ENCODE measurements around the gene PRAME.

PRAME gene

DNA sequence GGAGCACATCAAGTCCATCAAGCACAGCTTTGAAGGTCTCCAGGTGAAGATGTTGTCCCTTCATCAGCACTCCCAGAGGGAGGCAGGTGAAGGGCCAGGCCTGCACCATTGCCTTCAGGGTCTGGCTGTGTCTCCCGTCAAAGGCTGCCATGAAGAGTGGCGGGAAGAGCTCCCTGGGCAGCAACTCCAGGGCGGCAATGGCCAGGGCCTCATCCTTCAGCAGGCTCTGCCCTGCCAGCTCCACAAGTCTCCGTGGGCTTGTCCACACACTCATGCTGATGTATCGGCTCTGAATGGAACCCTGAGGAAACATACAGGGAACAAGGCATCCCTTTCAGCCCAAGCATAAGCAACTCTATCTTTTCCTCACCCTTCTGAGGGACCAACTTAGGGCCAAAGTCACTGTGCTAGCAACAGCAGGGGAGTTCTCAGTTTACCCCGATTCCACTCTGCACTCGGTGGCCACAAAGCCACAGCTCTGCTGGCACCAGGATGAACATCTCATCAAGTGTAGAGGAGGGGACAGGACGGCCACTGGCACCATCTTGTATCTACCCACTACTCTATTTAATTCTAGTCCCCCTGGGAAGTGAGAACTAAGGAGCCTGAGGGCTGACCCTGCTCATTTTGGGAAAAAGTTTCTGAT is 8.2 kb downstream of the PRAME start:
- Histone ChIP-seq H3K4me3 (ENCODE audit: low read depth in 1 of 5, low read length in 5 of 5) (no peak overlapping the region), H3K9ac (ENCODE audit: low read length in 5 of 5) (no peak overlapping the region), H3K36me3 (ENCODE audit: control insufficient read depth in 5 of 5, insufficient read depth in 5 of 5, low read length in 5 of 5) (no peaks in the 10 kb centered on the region), H3K4me1 (ENCODE audit: control insufficient read depth in 5 of 5, insufficient read depth in 5 of 5, low read length in 5 of 5) (peaks cover 0 to 12% (median 4%) of the 10 kb centered on the region in 5 donors), H3K27ac (ENCODE audit: low read depth, low read length) (no peak overlapping the region), H3K9me3 (ENCODE audit: control insufficient read depth in 5 of 5, low read length in 5 of 5) (no peaks in the 10 kb centered on the region), H3K27me3 (ENCODE audit: control insufficient read depth in 5 of 5, insufficient read depth in 4 of 5, low read length in 5 of 5) (peaks cover 0 to 18% (median 7%) of the 10 kb centered on the region in 5 donors)

DNA sequence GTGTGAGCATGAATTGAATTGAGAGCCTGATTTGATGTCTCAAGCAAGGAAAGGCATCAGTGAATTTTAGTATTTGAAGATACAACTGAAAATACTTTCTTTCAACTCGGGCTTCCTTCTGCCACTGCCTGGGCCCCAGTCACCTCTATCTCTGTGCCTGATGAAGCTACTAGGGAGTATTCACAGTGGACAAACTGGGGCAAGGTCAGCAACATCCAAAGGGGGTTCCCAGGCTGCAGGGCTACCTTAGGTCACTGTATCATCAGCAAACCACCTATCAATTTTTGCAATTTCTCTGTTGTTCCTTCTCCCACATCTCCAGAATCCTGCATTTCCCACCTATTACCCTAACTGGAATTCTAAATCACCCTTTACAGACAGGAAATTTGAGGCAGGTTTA is 10.2 kb downstream of the PRAME start:
- no peaks in the 10 kb centered on the region for H3K36me3 ChIP-seq (ENCODE audit: control insufficient read depth in 5 of 5, insufficient read depth in 5 of 5, low read length in 5 of 5)
- no peak overlapping the region for H3K27ac ChIP-seq (ENCODE audit: low read depth, low read length)
- no peaks in the 10 kb centered on the region for H3K9me3 ChIP-seq (ENCODE audit: control insufficient read depth in 5 of 5, low read length in 5 of 5)
- H3K9ac ChIP-seq (ENCODE audit: low read length in 5 of 5) = no peak overlapping the region
- peaks cover 0 to 9% (median 3%) of the 10 kb centered on the region in 5 donors for H3K4me1 ChIP-seq (ENCODE audit: control insufficient read depth in 5 of 5, insufficient read depth in 5 of 5, low read length in 5 of 5)
- H3K4me3 ChIP-seq (ENCODE audit: low read depth in 1 of 5, low read length in 5 of 5) = no peak overlapping the region
- H3K27me3 ChIP-seq (ENCODE audit: control insufficient read depth in 5 of 5, insufficient read depth in 4 of 5, low read length in 5 of 5) = peaks cover 0 to 18% (median 7%) of the 10 kb centered on the region in 5 donors

DNA sequence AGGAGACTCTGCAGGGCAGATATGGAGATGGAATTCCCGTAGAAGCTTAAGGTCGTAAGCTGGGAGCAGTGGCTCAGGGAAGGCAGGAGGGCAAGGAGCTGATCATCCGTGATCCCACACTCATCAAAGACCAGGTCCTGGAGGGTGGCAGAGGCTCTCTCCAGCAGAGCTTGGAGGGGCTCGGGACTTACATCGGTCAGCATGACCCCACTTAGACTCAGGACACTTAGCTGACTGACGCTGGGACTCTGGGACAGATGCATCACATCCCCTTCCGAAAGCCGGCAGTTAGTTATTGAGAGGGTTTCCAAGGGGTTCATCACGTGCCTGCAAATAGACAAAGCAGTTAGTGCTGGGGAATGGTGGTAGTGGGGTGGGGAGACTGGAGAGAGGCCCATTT is 10.7 kb downstream of the PRAME start:
- Histone ChIP-seq H3K4me1 (ENCODE audit: control insufficient read depth in 5 of 5, insufficient read depth in 5 of 5, low read length in 5 of 5) (peaks cover 0 to 9% (median 3%) of the 10 kb centered on the region in 5 donors), H3K27ac (ENCODE audit: low read depth, low read length) (no peak overlapping the region), H3K9me3 (ENCODE audit: control insufficient read depth in 5 of 5, low read length in 5 of 5) (no peaks in the 10 kb centered on the region), H3K4me3 (ENCODE audit: low read depth in 1 of 5, low read length in 5 of 5) (no peak overlapping the region), H3K9ac (ENCODE audit: low read length in 5 of 5) (no peak overlapping the region), H3K27me3 (ENCODE audit: control insufficient read depth in 5 of 5, insufficient read depth in 4 of 5, low read length in 5 of 5) (peaks cover 0 to 18% (median 7%) of the 10 kb centered on the region in 5 donors), H3K36me3 (ENCODE audit: control insufficient read depth in 5 of 5, insufficient read depth in 5 of 5, low read length in 5 of 5) (no peaks in the 10 kb centered on the region)

DNA sequence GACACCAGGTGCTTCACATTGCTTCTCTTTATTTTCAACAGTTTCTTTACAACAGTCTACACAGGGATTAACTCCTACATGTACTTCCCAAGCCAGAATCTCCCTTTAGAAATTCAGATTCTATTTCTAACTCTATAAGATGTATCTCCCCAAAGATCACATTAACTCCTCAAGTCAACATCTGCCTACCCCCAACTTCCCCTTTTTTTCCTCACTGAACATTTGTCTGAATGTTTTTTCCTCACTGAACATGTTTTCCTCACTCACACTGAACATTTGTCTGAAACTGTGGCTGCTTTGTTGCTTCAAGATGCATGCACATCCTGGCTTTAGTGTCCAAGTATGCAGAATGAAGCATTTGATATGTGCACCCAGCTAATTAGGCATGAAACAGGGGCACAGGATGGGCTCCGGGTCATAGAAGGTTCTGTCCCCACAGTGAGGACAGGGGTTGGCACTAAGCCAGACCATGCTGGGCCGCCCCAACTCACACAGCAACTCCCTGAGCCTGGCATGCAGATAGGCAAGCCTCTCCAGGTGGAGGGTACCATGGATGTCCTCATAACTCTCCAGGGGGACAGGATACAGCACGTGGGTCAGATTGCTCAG is 11.3 kb downstream of the PRAME start:
- no peaks in the 10 kb centered on the region for H3K9me3 ChIP-seq (ENCODE audit: control insufficient read depth in 5 of 5, low read length in 5 of 5)
- no peak overlapping the region for H3K27ac ChIP-seq (ENCODE audit: low read depth, low read length)
- peaks cover 0 to 18% (median 7%) of the 10 kb centered on the region in 5 donors for H3K27me3 ChIP-seq (ENCODE audit: control insufficient read depth in 5 of 5, insufficient read depth in 4 of 5, low read length in 5 of 5)
- no peak overlapping the region for H3K4me3 ChIP-seq (ENCODE audit: low read depth in 1 of 5, low read length in 5 of 5)
- no peaks in the 10 kb centered on the region for H3K36me3 ChIP-seq (ENCODE audit: control insufficient read depth in 5 of 5, insufficient read depth in 5 of 5, low read length in 5 of 5)
- H3K9ac ChIP-seq (ENCODE audit: low read length in 5 of 5) = no peak overlapping the region
- H3K4me1 ChIP-seq (ENCODE audit: control insufficient read depth in 5 of 5, insufficient read depth in 5 of 5, low read length in 5 of 5) = peaks cover 0 to 9% (median 3%) of the 10 kb centered on the region in 5 donors

DNA sequence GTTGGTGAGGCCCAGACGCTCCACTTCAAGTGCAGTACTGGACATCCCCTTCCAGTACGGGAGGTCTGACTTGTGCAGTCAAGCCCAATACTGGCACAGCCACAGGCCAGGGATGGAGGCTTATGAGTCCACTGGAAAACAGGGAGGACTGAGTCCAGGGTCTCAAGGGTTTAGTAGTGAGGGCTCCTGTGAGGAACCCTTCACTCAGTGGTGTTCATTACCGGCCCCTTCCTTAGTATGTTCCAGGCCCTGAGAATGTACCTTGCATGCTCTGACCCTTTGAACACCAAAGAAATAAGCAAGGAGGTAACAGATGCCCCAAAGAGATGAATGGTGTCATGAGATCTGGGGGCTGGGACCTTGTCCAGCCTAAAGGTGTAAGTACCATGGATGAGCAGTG is 11.8 kb downstream of the PRAME start:
- Histone ChIP-seq H3K36me3 (ENCODE audit: control insufficient read depth in 5 of 5, insufficient read depth in 5 of 5, low read length in 5 of 5) (no peaks in the 10 kb centered on the region), H3K9ac (ENCODE audit: low read length in 5 of 5) (no peak overlapping the region), H3K4me1 (ENCODE audit: control insufficient read depth in 5 of 5, insufficient read depth in 5 of 5, low read length in 5 of 5) (peaks cover 0 to 9% (median 3%) of the 10 kb centered on the region in 5 donors), H3K27ac (ENCODE audit: low read depth, low read length) (no peak overlapping the region), H3K4me3 (ENCODE audit: low read depth in 1 of 5, low read length in 5 of 5) (no peak overlapping the region), H3K9me3 (ENCODE audit: control insufficient read depth in 5 of 5, low read length in 5 of 5) (no peaks in the 10 kb centered on the region), H3K27me3 (ENCODE audit: control insufficient read depth in 5 of 5, insufficient read depth in 4 of 5, low read length in 5 of 5) (peaks cover 0 to 18% (median 7%) of the 10 kb centered on the region in 5 donors)

DNA sequence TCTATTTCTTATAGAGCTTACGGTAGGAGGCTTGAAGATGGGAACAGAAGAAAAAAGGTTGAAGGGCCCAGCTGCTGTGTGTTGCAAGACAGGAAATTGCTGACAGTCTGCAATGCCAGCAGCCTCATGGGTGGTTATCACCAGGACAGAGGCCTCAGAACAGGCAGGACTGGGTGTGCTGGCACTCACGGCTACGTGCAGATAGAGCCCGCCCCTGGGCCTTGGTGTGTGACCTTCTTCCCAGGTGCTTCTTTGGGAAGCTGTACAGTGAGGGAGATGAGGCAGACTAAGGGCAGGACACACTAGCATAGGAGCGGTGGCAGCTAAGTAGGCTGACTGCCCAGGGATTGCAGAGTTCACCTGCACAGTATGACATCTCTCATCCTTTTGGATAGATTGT is 12.6 kb downstream of the PRAME start:
- no peak overlapping the region for H3K9ac ChIP-seq (ENCODE audit: low read length in 5 of 5)
- no peaks in the 10 kb centered on the region for H3K36me3 ChIP-seq (ENCODE audit: control insufficient read depth in 5 of 5, insufficient read depth in 5 of 5, low read length in 5 of 5)
- H3K4me1 ChIP-seq (ENCODE audit: control insufficient read depth in 5 of 5, insufficient read depth in 5 of 5, low read length in 5 of 5) = peaks cover 0 to 9% (median 3%) of the 10 kb centered on the region in 5 donors
- H3K27ac ChIP-seq (ENCODE audit: low read depth, low read length) = no peak overlapping the region
- H3K4me3 ChIP-seq (ENCODE audit: low read depth in 1 of 5, low read length in 5 of 5) = no peak overlapping the region
- no peaks in the 10 kb centered on the region for H3K9me3 ChIP-seq (ENCODE audit: control insufficient read depth in 5 of 5, low read length in 5 of 5)
- H3K27me3 ChIP-seq (ENCODE audit: control insufficient read depth in 5 of 5, insufficient read depth in 4 of 5, low read length in 5 of 5) = peaks cover 0 to 20% (median 7%) of the 10 kb centered on the region in 5 donors

DNA sequence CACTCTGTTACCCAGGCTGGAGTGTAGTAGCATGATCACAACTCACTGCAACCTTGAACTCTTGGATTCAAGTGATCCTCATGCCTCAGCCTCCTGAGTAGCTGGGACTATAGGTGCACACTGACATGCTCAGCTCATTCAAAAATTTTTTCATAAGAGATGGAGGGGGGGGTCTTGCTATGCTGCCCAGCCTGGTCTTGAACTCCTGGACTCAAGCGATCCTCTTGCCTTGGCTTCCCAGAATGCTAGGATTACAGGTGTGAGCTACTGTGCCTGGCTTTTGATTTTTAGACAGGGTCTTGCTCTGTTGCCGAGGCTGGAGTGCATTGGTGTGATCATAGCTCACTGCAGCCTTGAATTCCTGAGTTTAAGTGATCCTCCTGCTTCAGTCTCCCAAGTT is 14.0 kb downstream of the PRAME start:
- Histone ChIP-seq H3K36me3 (ENCODE audit: control insufficient read depth in 5 of 5, insufficient read depth in 5 of 5, low read length in 5 of 5) (no peaks in the 10 kb centered on the region), H3K4me1 (ENCODE audit: control insufficient read depth in 5 of 5, insufficient read depth in 5 of 5, low read length in 5 of 5) (peaks cover 0 to 9% (median 3%) of the 10 kb centered on the region in 5 donors), H3K4me3 (ENCODE audit: low read depth in 1 of 5, low read length in 5 of 5) (no peak overlapping the region), H3K27ac (ENCODE audit: low read depth, low read length) (no peak overlapping the region), H3K9me3 (ENCODE audit: control insufficient read depth in 5 of 5, low read length in 5 of 5) (peaks cover 0 to 3% (median 0%) of the 10 kb centered on the region in 5 donors), H3K9ac (ENCODE audit: low read length in 5 of 5) (no peak overlapping the region), H3K27me3 (ENCODE audit: control insufficient read depth in 5 of 5, insufficient read depth in 4 of 5, low read length in 5 of 5) (peaks cover 0 to 14% (median 4%) of the 10 kb centered on the region in 5 donors)

DNA sequence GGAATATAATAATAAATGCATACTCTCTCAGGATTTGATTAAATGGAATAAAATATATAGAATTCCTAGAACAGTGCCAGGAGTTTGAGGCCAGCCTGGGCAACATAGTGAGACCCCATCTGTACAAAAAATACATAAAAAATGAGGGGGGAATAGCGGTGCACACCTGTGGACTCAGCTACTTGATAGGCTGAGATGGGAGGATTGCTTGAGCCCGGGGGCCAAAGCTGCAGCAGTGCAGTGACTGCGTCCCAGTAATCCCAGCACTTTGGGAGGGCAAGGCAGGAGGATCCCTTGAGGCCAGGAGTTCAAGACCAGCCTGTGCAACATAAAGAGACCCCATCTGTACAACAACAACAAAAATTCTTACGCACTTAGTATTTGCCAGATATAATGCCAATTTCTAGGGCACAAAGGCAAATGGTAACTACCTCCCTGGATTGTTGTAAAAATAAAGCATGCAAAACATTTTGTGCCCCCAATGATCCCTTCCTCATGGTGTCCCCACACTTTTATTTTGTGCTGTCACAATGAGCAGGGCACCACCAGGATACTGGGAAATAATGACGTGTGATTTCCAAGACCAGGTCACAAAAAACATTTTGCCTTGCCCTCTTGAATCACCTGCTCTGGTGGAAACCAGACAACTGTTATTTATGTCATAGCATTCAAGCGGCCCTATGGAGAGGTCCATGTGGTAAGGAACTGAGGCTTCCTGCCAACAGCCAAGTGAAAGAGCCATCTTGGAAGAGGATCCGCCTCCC is 20.7 kb downstream of the PRAME start:
- peaks cover 0 to 4% (median 0%) of the 10 kb centered on the region in 5 donors for H3K27me3 ChIP-seq (ENCODE audit: control insufficient read depth in 5 of 5, insufficient read depth in 4 of 5, low read length in 5 of 5)
- H3K4me1 ChIP-seq (ENCODE audit: control insufficient read depth in 5 of 5, insufficient read depth in 5 of 5, low read length in 5 of 5) = no peaks in the 10 kb centered on the region
- H3K36me3 ChIP-seq (ENCODE audit: control insufficient read depth in 5 of 5, insufficient read depth in 5 of 5, low read length in 5 of 5) = no peaks in the 10 kb centered on the region
- no peak overlapping the region for H3K4me3 ChIP-seq (ENCODE audit: low read depth in 1 of 5, low read length in 5 of 5)
- H3K9ac ChIP-seq (ENCODE audit: low read length in 5 of 5) = no peak overlapping the region
- no peak overlapping the region for H3K27ac ChIP-seq (ENCODE audit: low read depth, low read length)
- peaks cover 0 to 3% (median 0%) of the 10 kb centered on the region in 5 donors for H3K9me3 ChIP-seq (ENCODE audit: control insufficient read depth in 5 of 5, low read length in 5 of 5)

DNA sequence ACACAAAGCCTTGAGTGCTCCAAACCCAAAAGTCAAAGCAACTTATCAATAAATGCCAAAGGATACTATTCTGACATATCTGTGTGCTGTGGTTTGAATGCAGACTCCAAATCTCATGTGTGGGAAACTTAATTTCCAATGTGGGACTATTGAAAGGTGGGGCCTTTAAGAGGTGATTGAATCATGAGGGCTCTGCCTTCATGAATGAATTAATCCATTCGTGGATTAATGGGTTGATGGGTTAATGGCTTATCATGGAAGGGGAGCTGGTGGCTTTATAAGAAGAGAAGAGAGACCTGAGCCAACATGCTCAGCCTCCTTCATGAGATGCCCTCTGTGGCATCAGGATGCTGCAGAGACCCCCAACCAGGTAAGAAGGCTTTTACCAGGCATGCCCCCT is 22.1 kb downstream of the PRAME start:
- Histone ChIP-seq H3K9me3 (ENCODE audit: control insufficient read depth in 5 of 5, low read length in 5 of 5) (peaks cover 0 to 3% (median 0%) of the 10 kb centered on the region in 5 donors), H3K36me3 (ENCODE audit: control insufficient read depth in 5 of 5, insufficient read depth in 5 of 5, low read length in 5 of 5) (no peaks in the 10 kb centered on the region), H3K4me3 (ENCODE audit: low read depth in 1 of 5, low read length in 5 of 5) (no peak overlapping the region), H3K9ac (ENCODE audit: low read length in 5 of 5) (no peak overlapping the region), H3K27ac (ENCODE audit: low read depth, low read length) (no peak overlapping the region), H3K4me1 (ENCODE audit: control insufficient read depth in 5 of 5, insufficient read depth in 5 of 5, low read length in 5 of 5) (no peaks in the 10 kb centered on the region), H3K27me3 (ENCODE audit: control insufficient read depth in 5 of 5, insufficient read depth in 4 of 5, low read length in 5 of 5) (peaks cover 0 to 4% (median 0%) of the 10 kb centered on the region in 5 donors)

DNA sequence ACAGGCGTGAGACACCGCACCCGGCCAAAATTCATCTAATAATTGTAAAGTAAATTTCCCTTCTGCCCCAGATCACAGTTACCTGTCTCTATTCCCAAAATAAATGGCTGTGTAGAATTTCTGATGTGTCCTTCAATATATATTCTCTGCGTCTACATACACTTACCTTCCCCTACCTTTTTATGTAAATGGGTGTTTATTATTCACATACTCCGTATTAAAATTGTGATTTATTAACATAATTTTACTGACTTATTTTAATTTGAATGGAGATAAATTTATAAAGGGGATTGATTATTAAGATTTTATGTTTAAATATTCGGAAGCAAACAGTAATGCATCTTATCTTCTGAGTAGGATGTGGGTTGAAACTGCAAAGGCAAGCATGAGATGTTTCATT is 22.6 kb downstream of the PRAME start:
- H3K9ac ChIP-seq (ENCODE audit: low read length in 5 of 5) = no peak overlapping the region
- no peak overlapping the region for H3K27ac ChIP-seq (ENCODE audit: low read depth, low read length)
- H3K36me3 ChIP-seq (ENCODE audit: control insufficient read depth in 5 of 5, insufficient read depth in 5 of 5, low read length in 5 of 5) = no peaks in the 10 kb centered on the region
- H3K27me3 ChIP-seq (ENCODE audit: control insufficient read depth in 5 of 5, insufficient read depth in 4 of 5, low read length in 5 of 5) = peaks cover 0 to 4% (median 0%) of the 10 kb centered on the region in 5 donors
- H3K4me1 ChIP-seq (ENCODE audit: control insufficient read depth in 5 of 5, insufficient read depth in 5 of 5, low read length in 5 of 5) = no peaks in the 10 kb centered on the region
- H3K9me3 ChIP-seq (ENCODE audit: control insufficient read depth in 5 of 5, low read length in 5 of 5) = peaks cover 0 to 3% (median 0%) of the 10 kb centered on the region in 5 donors
- H3K4me3 ChIP-seq (ENCODE audit: low read depth in 1 of 5, low read length in 5 of 5) = no peak overlapping the region
